Activated T-cell treated with anti-CD3 and anti-CD28 coated beads, Interleukin-2, amount 50 U/mL, for 72 hours (primary cell): ENCODE measurements around the gene BIRC3. TPM values are rescaled to one million over a fixed set of nuclear protein-coding genes. Genes with fewer than 3 reads are reported as not detected.
"Not testable (repeated sequence)": the region's sequence is repeated elsewhere in the genome, so short reads cannot be mapped to it uniquely, and the experiment has no call there.

Source experiments
- ATAC-seq, 2 donors: fragments of 150-1000 bp; cut with Tn5 transposase; replicated peaks in 1 of 2; 2 replicates each; pipeline ENCODE4 v1.10.0; 2021; ENCODE audit warnings: moderate library complexity in 2 of 2, mild to moderate bottlenecking in 1 of 2
- DNase-seq, 2 donors: peaks; one replicate each; pipeline ENCODE4 v3.0.0; 2021 to 2022; ENCODE audit warnings: mixed read lengths in 1 of 2
- H3K27ac Mint-ChIP-seq: one replicate; pipeline ENCODE4 v1.8.0; 2022; ENCODE audit warnings: mild to moderate bottlenecking, moderate library complexity, mixed read lengths
- H3K27me3 Mint-ChIP-seq: one replicate; pipeline ENCODE4 v1.8.0; 2022; ENCODE audit warnings: low read depth, mixed read lengths
- H3K36me3 Mint-ChIP-seq, 2 donors: one replicate each; pipeline ENCODE4 v1.8.0; 2022; ENCODE audit warnings: mixed read lengths in 2 of 2, mild to moderate bottlenecking in 1 of 2; ENCODE audit not compliant: insufficient read depth in 2 of 2
- H3K4me1 Mint-ChIP-seq: one replicate; pipeline ENCODE4 v1.8.0; 2022; ENCODE audit warnings: low read depth, mixed read lengths
- H3K4me3 Mint-ChIP-seq, 2 donors: one replicate each; pipeline ENCODE4 v1.8.0; 2022; ENCODE audit warnings: mild to moderate bottlenecking in 2 of 2, mixed read lengths in 2 of 2, moderate library complexity in 2 of 2
- H3K9me3 Mint-ChIP-seq, 2 donors: one replicate each; pipeline ENCODE4 v1.8.0; 2022; ENCODE audit warnings: mixed read lengths in 2 of 2
- total RNA-seq, 2 donors: library from RNA; stranded (reverse); gene quantifications; one replicate each; pipeline ENCODE4 v1.2.3, GENCODE V29; 2022

BIRC3 gene
- total RNA-seq, 2 donors from 2014 or later, result 123 to 155 TPM

- DNase-seq (no peak), ATAC-seq (no peak)
- H3K4me1 Mint-ChIP-seq, result peaks cover 78% of the 10 kb centered on the region
- no peaks in the 10 kb centered on the region for H3K27me3 Mint-ChIP-seq
- peak overlapping the region; percentile 98 for H3K27ac Mint-ChIP-seq
- peak overlapping the region; percentile 96 to 98 for H3K4me3 Mint-ChIP-seq
- peaks cover 31 to 46% of the 10 kb centered on the region in 2 donors for H3K36me3 Mint-ChIP-seq
- no peaks in the 10 kb centered on the region for H3K9me3 Mint-ChIP-seq
These were observed 2.3 kb downstream of the BIRC3 start for GRCh38 chr11:102319544-102319943.

- Mint-ChIP-seq H3K4me1 (peaks cover 76% of the 10 kb centered on the region), H3K9me3 (no peaks in the 10 kb centered on the region), H3K36me3 (peaks cover 33 to 50% of the 10 kb centered on the region in 2 donors), H3K4me3 (peak overlapping the region; percentile 96 to 98), H3K27ac (peak overlapping the region; percentile 98), H3K27me3 (no peaks in the 10 kb centered on the region)
- ATAC-seq (no peak), DNase-seq (no peak)
These were observed 2.9 kb downstream of the BIRC3 start for GRCh38 chr11:102320188-102320587.

DNA sequence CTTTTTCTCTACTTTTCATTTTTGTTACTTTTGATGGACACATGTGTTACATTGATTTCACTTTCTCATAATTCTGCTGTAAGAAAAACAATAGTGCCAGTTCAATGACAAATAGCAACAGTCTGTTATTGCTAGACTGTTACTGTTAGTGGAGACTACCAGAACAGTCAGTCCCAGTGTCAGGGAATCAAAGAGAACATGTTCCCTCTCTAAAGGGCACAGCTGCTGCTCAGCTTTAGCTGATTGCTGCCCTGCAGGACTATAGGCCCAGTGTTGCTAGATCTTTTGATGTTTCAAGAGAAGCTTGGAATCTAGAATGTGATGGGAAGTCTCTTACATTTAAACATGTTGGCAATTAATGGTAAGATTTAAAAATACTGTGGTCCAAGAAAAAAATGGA, 3.4 kb downstream of the BIRC3 start:
- peaks cover 71% of the 10 kb centered on the region for H3K4me1 Mint-ChIP-seq
- ATAC-seq, result no peak
- DNase-seq, result no peak
- peak overlapping the region; percentile 98 for H3K27ac Mint-ChIP-seq
- peaks cover 33 to 50% of the 10 kb centered on the region in 2 donors for H3K36me3 Mint-ChIP-seq
- H3K4me3 Mint-ChIP-seq, result peak overlapping the region; percentile 96 to 98
- H3K27me3 Mint-ChIP-seq, result no peaks in the 10 kb centered on the region
- no peaks in the 10 kb centered on the region for H3K9me3 Mint-ChIP-seq

GRCh38 chr11:102322560-102322959, 5.3 kb downstream of the BIRC3 start:
- Mint-ChIP-seq H3K36me3 (peaks cover 31 to 49% of the 10 kb centered on the region in 2 donors), H3K4me1 (peaks cover 57% of the 10 kb centered on the region), H3K4me3 (peak overlapping the region; percentile 81 to 93), H3K27me3 (no peaks in the 10 kb centered on the region), H3K9me3 (no peaks in the 10 kb centered on the region), H3K27ac (peak overlapping the region; percentile 99)
- DNase-seq (no peak), ATAC-seq (no peak)

DNA sequence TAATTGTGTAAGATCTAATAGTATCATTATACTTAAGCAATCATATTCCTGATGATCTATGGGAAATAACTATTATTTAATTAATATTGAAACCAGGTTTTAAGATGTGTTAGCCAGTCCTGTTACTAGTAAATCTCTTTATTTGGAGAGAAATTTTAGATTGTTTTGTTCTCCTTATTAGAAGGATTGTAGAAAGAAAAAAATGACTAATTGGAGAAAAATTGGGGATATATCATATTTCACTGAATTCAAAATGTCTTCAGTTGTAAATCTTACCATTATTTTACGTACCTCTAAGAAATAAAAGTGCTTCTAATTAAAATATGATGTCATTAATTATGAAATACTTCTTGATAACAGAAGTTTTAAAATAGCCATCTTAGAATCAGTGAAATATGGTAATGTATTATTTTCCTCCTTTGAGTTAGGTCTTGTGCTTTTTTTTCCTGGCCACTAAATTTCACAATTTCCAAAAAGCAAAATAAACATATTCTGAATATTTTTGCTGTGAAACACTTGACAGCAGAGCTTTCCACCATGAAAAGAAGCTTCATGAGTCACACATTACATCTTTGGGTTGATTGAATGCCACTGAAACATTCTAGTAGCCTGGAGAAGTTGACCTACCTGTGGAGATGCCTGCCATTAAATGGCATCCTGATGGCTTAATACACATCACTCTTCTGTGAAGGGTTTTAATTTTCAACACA, 6.4 kb downstream of the BIRC3 start:
- ATAC-seq (no peak), DNase-seq (no peak)
- H3K36me3 Mint-ChIP-seq, result peaks cover 23 to 51% of the 10 kb centered on the region in 2 donors
- H3K9me3 Mint-ChIP-seq, result no peaks in the 10 kb centered on the region
- peak overlapping the region; percentile 90 for H3K27ac Mint-ChIP-seq
- peak overlapping the region in 1 of 2 donors; percentile 65 for H3K4me3 Mint-ChIP-seq
- peaks cover 54% of the 10 kb centered on the region for H3K4me1 Mint-ChIP-seq
- H3K27me3 Mint-ChIP-seq, result no peaks in the 10 kb centered on the region

DNA sequence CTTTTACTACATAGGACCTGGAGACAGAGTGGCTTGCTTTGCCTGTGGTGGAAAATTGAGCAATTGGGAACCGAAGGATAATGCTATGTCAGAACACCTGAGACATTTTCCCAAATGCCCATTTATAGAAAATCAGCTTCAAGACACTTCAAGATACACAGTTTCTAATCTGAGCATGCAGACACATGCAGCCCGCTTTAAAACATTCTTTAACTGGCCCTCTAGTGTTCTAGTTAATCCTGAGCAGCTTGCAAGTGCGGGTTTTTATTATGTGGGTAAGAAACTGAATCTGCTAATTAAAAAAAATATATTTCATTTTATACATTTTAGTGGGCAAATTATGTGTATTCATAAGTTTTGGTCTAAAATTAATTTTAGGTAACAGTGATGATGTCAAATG, 7.8 kb downstream of the BIRC3 start:
- Mint-ChIP-seq H3K36me3 (peaks cover 19 to 55% of the 10 kb centered on the region in 2 donors), H3K27me3 (no peaks in the 10 kb centered on the region), H3K27ac (peak overlapping the region; percentile 73), H3K4me3 (peak overlapping the region in 1 of 2 donors; percentile 59), H3K4me1 (peaks cover 42% of the 10 kb centered on the region), H3K9me3 (no peaks in the 10 kb centered on the region)
- DNase-seq (no peak), ATAC-seq (no peak)

DNA sequence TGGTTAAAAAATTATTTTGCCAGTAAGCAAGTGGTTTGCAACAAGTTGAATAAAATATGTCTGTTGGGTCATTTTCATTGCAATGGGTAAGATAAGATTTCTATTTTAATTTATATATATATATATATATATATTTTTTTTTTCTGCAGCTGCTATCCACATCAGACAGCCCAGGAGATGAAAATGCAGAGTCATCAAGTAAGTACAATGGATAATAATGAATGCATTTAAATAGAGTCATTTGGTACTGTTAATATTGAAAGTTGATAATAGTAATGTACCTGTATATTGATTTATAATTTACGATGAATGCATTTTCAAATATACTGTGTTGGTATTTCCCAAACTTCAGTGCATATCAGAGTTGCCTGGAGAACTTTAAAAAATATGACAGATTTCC, 11.5 kb downstream of the BIRC3 start:
- H3K27ac Mint-ChIP-seq, result peak overlapping the region; percentile 54
- DNase-seq (no peak), ATAC-seq (no peak)
- H3K36me3 Mint-ChIP-seq, result peaks cover 22 to 57% of the 10 kb centered on the region in 2 donors
- peaks cover 13% of the 10 kb centered on the region for H3K4me1 Mint-ChIP-seq
- H3K4me3 Mint-ChIP-seq, result no peak overlapping the region
- H3K9me3 Mint-ChIP-seq, result no peaks in the 10 kb centered on the region
- H3K27me3 Mint-ChIP-seq, result no peaks in the 10 kb centered on the region

DNA sequence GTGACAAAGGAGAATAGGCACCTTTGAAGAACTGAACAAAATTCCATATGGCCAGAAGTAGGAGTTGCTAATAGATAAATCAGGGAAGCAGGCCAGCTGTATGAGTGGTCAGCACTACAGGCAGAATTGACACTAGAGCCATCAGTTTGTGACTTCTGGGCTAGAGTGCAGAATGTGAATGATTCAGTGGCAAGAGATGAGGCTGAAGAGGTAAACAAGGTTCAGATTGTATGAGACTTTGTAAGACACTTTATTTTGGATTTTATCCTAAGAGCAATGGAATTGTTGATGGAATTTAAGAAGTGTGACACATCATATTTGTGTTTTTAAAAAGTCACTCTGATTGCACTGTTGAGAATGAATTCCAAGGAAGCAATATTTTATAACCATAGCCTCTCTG, 12.9 kb downstream of the BIRC3 start:
- DNase-seq, result no peak
- no peaks in the 10 kb centered on the region for H3K27me3 Mint-ChIP-seq
- H3K9me3 Mint-ChIP-seq, result no peaks in the 10 kb centered on the region
- H3K36me3 Mint-ChIP-seq, result peaks cover 18 to 57% of the 10 kb centered on the region in 2 donors
- no peak overlapping the region for H3K4me3 Mint-ChIP-seq
- ATAC-seq, result no peak
- H3K4me1 Mint-ChIP-seq, result peaks cover 4% of the 10 kb centered on the region
- peak overlapping the region; percentile 7 for H3K27ac Mint-ChIP-seq

DNA sequence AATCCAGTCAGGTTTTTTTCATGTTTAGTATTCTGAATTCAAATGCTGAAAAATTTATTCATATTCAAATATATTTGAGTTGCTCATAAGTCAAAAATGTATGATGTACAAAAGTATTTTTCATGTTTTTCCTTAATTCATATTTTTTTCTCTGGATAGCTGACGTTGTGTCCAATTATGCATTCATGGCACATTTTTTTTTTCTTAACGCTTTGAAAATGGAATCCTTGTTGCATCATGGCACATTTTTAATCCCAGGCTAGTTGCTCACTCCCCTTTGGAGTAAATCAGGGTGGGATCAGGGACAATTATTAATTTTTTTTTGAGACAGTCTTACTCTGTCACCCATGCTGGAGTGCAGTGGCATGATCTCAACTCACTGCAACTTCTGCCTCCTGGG, 14.1 kb downstream of the BIRC3 start:
- ATAC-seq, result no peak

GRCh38 chr11:102332611-102332994, 15.3 kb downstream of the BIRC3 start:
- no peak for DNase-seq
- ATAC-seq, result peak in 1 of 2 donors; percentile 65
- Mint-ChIP-seq H3K27me3 (no peaks in the 10 kb centered on the region), H3K27ac (peak overlapping the region; percentile 79), H3K4me3 (no peak overlapping the region), H3K4me1 (peaks cover 4% of the 10 kb centered on the region), H3K9me3 (no peaks in the 10 kb centered on the region), H3K36me3 (peaks cover 16 to 56% of the 10 kb centered on the region in 2 donors)

More for the DNA sequence above, 14.1 kb downstream of the BIRC3 start:
- H3K27ac Mint-ChIP-seq, result no peak overlapping the region
- no peaks in the 10 kb centered on the region for H3K9me3 Mint-ChIP-seq
- peaks cover 4% of the 10 kb centered on the region for H3K4me1 Mint-ChIP-seq
- no peak overlapping the region for H3K4me3 Mint-ChIP-seq
- no peaks in the 10 kb centered on the region for H3K27me3 Mint-ChIP-seq
- DNase-seq, result no peak
- H3K36me3 Mint-ChIP-seq, result peaks cover 18 to 58% of the 10 kb centered on the region in 2 donors

- no peak overlapping the region for H3K4me3 Mint-ChIP-seq
- no peaks in the 10 kb centered on the region for H3K9me3 Mint-ChIP-seq
- no peaks in the 10 kb centered on the region for H3K27me3 Mint-ChIP-seq
- peak overlapping the region; percentile 7 for H3K27ac Mint-ChIP-seq
- no peak for DNase-seq
- H3K4me1 Mint-ChIP-seq, result peaks cover 22% of the 10 kb centered on the region
- H3K36me3 Mint-ChIP-seq, result peaks cover 3 to 13% of the 10 kb centered on the region in 2 donors
- no peak for ATAC-seq
These were observed 21.3 kb downstream of the BIRC3 start for GRCh38 chr11:102338479-102339010.

DNA sequence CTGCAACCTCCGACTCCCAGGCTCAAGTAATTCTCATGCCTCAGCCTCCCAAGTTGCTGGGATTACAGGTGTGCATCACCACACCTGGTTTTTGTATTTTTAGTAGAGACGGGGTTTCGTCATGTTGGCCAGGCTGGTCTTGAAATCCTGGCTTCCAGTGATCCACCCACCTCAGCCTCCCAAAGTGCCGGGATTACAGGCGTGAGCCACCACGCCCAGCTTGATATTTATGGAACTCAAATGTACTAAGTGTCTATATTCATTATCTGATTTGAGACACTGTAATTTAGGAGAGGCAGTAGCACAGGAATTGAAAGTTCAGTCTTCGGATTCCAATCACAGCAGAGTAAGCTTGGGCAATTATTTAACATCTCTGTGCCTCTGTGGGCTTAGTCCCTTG, 24.0 kb downstream of the BIRC3 start:
- peaks cover 42% of the 10 kb centered on the region for H3K4me1 Mint-ChIP-seq
- DNase-seq, H3K27me3 Mint-ChIP-seq, H3K4me3 Mint-ChIP-seq, H3K9me3 Mint-ChIP-seq, H3K36me3 Mint-ChIP-seq, H3K27ac Mint-ChIP-seq: not testable (repeated sequence)
- peak; percentile 16 to 18 for ATAC-seq

- Mint-ChIP-seq H3K27ac (no peak overlapping the region), H3K36me3 (peaks cover 3 to 5% of the 10 kb centered on the region in 2 donors), H3K27me3 (no peaks in the 10 kb centered on the region), H3K4me3 (no peak overlapping the region), H3K9me3 (no peaks in the 10 kb centered on the region), H3K4me1 (peaks cover 46% of the 10 kb centered on the region)
- ATAC-seq (peak; percentile 51 to 63), DNase-seq (peak; percentile 75 to 76)
These were observed 24.6 kb downstream of the BIRC3 start for GRCh38 chr11:102341844-102342318.
